T-helper 1 cell treated with Interleukin-12 subunit alpha and Interleukin-12 subunit beta and Interleukin-4 antibody, amounts not matched to agents 30 ng/mL and 1 ng/mL, for 36 hours (primary cell): ENCODE data around the gene ARF6. TPM values are rescaled to one million over a fixed set of nuclear protein-coding genes. Genes with fewer than 3 reads are reported as not detected.
"Not testable (repeated sequence)": the region's sequence is repeated elsewhere in the genome, so short reads cannot be mapped to it uniquely, and the experiment has no call there.

Source experiments
- intact Hi-C: fragments of 100-400 bp; cut with micrococcal nuclease; formaldehyde crosslinking; loops from one replicate; pipeline ENCODE4 v1.15.1; 2024
- total RNA-seq: library from RNA; stranded (reverse); gene quantifications from 2 replicates; pipeline ENCODE4 v1.2.3, GENCODE V29; 2022

The ARF6 gene
- total RNA-seq, 1 donor from 2014 or later, result 188 TPM

GRCh38 chr14:49873548-49873947 is 19.3 kb upstream of the ARF6 start:
- intact Hi-C loops, result not testable (repeated sequence)

- intact Hi-C loops, result no loop called here
Observed at GRCh38 chr14:49875640-49876198, 17.2 kb upstream of the ARF6 start.

- intact Hi-C loops, result no loop called here
Observed at GRCh38 chr14:49876563-49877127, 16.2 kb upstream of the ARF6 start.

DNA sequence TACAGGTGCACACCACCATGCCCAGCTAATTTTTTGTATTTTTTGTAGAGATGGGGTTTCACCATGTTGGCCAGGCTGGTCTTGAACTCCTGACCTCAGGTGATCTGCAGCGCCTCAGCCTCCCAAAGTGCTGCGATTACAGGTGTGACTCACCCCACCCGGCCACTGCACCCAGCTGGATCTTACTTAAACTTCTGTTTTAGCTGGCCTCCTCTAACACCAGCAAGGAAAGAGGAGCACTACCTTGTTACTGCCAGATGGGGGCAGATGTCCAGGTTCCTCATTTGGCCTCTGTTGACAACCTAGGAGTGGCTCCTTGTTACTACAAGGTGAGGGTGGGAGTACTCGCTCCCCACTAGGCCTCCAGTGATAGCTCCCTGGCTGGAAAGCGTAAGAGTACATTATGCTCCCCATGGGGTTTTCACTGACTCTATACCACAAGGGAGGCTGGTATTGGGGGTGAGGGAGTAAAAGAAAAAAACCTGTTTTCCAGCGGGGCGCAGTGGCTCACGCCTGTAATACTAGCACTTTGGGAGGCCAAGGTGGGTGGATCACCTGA is 13.2 kb upstream of the ARF6 start:
- intact Hi-C loops, result loop anchor here (1.0 kb wide), 6 partner anchors 11 to 226 kb away; no protein-coding TSS in a partner anchor

GRCh38 chr14:49880267-49881064 is 12.4 kb upstream of the ARF6 start:
- intact Hi-C loops, result no loop called here

DNA sequence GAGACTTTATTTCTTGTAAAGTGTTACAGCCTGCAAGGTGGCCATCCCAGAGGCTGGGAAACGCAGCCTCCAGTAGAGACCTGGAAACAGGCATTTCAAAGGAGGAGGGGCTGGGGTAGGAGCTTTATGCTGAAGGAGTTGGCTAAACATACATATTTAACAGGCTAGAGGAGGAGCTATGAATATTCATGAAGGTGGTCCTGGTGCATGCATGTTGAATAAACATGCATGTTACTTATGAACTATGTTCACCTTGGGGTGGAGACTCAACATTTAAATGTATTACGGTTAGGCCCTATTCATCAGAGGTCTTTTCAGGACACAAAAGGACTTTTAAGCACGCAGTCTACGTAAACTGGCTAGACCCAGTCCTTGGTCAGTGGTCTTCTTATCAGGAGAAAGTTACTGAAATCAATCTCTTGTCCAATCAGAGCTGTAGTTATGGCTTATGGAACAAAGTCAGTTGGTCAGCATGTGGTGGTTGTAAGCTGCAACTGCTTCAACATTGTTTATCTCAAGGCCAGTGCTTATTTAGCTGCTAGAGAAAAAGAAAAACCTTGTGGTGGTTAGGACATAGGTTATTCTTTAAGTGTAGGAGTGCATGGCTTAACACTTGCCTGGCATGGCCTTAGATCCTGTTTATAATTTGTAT is 11.4 kb upstream of the ARF6 start:
- intact Hi-C loops, result no loop called here

- intact Hi-C loops, result no loop called here
Observed at GRCh38 chr14:49882826-49883694, 9.8 kb upstream of the ARF6 start.

DNA sequence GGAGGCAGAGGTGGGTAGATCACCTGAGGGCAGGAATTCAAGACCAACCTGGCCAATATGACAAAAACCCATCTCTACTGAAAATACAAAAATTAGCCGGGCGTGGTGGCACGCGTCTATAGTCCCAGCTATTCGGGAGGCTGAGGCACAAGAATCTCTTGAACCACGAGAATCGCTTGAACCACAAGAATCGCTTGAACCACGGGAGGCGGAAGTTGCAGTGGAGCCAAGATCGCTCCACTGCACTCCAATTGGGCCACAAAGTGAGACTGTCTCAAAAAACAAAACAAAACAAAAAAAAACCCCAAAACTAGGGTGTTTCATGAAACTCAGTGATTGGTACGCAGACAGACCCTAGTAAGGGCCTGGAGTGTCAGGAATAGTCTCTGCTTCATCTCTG is 6.4 kb upstream of the ARF6 start:
- intact Hi-C loops, result no loop called here

GRCh38 chr14:49888293-49888692 is 4.6 kb upstream of the ARF6 start:
- intact Hi-C loops, result no loop called here

DNA sequence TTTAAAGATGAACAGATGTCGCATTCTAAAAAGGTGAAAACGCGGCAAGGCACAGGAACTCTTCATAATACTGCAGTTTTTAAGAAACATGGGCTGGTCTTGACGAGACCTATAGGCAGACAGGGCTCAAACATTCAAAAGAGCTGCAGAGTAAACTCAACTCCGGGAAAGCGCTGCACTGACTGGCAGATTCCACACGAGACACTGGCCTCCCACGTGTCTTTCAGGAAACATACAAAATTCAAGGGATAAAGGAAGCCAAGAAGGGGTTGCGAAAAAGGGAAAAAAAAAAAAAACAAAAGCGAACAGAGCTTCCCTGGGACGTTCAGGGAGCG is 614 bp upstream of the ARF6 start:
- intact Hi-C loops, result loop anchor here (1.0 kb wide), 13 partner anchors 13 to 420 kb away; partner anchors contain the start of genes DMAC2L, L2HGDH and VCPKMT

GRCh38 chr14:49893309-49894213 is 679 bp downstream of the ARF6 start:
- intact Hi-C loops, result loop anchor here (1.0 kb wide), 1 partner anchor 169 kb away; no protein-coding TSS in a partner anchor

DNA sequence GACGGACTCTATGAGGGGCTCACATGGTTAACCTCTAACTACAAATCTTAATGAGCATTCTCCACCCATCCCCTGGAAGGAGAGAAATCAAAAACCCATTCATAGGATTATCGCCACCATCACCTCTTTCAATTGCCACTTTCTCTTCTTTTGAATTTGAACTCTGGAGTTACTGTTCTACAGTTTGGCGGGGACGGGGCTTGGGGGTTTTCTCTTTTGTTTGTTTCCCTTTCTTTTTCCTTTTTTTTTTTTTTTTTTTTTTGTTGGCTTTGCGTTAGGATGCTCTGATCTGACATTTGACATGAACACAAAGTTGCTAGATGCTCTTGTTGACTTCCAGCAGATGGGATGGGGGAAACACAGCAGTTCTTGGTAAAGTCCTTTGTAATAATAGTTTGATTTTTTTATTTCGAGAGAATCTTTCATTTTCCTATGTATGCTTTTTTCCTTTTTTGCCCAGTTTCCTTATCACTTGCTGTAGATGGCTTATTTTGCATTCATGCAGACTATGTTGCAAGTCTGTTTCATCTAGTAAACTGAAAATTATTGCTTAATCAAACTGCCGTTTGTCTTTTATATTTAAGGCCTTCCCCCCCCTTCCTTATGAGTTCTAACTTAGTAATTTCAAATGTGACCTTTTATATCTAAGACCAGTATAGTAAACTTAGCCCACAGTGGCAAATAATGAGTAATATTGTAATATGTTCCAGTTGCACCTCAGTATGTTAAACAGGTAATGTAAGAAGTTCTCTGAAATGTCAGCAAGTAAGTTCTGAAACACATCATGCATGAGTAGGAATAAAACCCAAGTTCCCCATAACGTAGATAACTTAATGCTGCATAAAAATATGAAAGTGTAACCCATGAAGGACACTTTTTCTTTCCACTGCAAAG is 1.6 kb downstream of the ARF6 start:
- intact Hi-C loops, result not testable (repeated sequence)

GRCh38 chr14:49895480-49895879 is 2.6 kb downstream of the ARF6 start:
- intact Hi-C loops, result no loop called here

GRCh38 chr14:49896272-49896671 is 3.4 kb downstream of the ARF6 start:
- intact Hi-C loops, result loop anchor here (1.0 to 2.0 kb wide), 3 partner anchors 51 to 142 kb away; no protein-coding TSS in a partner anchor

DNA sequence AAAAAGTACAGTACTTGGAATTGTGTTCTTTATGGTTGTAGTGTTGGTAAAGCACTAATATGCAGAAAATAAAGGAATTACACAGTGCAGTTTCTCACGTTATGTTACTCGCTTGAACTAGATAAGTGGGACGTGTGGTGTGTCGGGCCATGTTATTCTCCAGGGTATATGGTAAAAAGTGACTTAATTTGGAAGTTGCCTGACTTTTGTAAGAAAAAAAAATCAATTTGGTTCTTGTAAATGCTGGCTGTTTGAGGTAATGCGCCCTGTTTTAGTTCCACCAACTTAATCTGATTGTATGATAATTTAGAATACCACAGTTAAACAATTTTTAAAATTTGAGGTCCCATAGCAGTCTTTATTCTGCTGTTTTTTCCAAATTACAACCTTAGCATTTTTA is 4.1 kb downstream of the ARF6 start:
- intact Hi-C loops, result loop anchor here (1.0 to 2.0 kb wide), 4 partner anchors 50 to 186 kb away; no protein-coding TSS in a partner anchor

GRCh38 chr14:49897414-49897813 is 4.5 kb downstream of the ARF6 start:
- intact Hi-C loops, result loop anchor here (1.0 to 2.0 kb wide), 2 partner anchors 49 to 186 kb away; no protein-coding TSS in a partner anchor

DNA sequence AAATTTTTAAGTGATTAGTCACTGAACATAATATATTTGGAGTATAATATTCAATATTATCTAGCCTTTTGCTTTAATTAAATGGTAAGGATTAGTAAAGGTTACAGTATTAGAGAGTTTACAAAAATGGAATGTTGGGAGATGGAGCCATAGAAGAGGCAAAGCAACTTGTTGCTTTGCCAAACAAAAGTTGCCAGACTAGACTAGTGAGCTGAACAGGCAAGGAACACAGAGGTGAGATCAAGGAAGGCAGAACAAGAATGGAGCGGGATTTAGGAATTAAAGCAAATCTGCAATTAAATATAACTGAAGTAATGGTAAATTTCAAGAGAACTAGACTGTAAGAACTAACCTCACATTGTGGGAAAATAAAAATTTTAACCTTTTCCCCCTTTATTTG is 5.1 kb downstream of the ARF6 start:
- intact Hi-C loops, result loop anchor here (1.0 to 2.0 kb wide), 2 partner anchors 49 to 185 kb away; no protein-coding TSS in a partner anchor

DNA sequence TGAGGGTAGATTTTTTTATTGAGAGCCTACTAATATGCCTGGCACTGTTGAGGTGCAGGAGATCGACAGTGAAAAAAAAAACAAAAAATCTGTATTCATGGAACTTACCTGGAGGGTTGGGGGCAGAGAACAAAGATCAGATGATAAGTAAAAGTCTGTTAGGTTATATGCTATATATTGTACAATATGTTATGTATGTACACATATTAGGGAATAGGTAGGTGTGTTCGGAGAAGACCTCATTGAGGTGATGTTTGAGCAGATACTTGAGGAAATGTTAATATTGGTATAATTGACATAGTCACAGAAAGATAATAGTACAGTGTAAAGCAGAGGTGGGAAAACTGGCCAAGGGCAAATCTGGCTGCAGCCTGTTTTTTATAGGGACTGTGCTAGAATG is 5.6 kb downstream of the ARF6 start:
- intact Hi-C loops, result no loop called here
